CD4-positive, alpha-beta T cell treated with Interferon alpha-2 for 1 hour (primary cell): Measurements from ENCODE around the gene PCSK5.

Source experiments
- DNase-seq, 2 donors: peaks; one replicate each; pipeline ENCODE4 v3.0.0-alpha.2; 2020 to 2022

PCSK5 gene

GRCh38 chr9:76092572-76092971, 202.1 kb downstream of the PCSK5 start:
- DNase-seq = no peak

GRCh38 chr9:76095585-76095984, 205.1 kb downstream of the PCSK5 start:
- DNase-seq = no peak

GRCh38 chr9:76099516-76099915, 209.0 kb downstream of the PCSK5 start:
- no peak for DNase-seq

GRCh38 chr9:76101075-76101474, 210.6 kb downstream of the PCSK5 start:
- no peak for DNase-seq

- no peak for DNase-seq
Observed at GRCh38 chr9:76101491-76101890, 211.0 kb downstream of the PCSK5 start.

- DNase-seq = no peak
Observed at GRCh38 chr9:76101947-76102346, 211.5 kb downstream of the PCSK5 start.

GRCh38 chr9:76103531-76104315, 213.2 kb downstream of the PCSK5 start:
- no peak for DNase-seq

- no peak for DNase-seq
Observed at GRCh38 chr9:76107482-76107881, 217.0 kb downstream of the PCSK5 start.

GRCh38 chr9:76109953-76110352, 219.5 kb downstream of the PCSK5 start:
- DNase-seq = no peak

- no peak for DNase-seq
Observed at GRCh38 chr9:76112151-76112550, 221.7 kb downstream of the PCSK5 start.

- DNase-seq = no peak
Observed at GRCh38 chr9:76114144-76114543, 223.7 kb downstream of the PCSK5 start.

- no peak for DNase-seq
Observed at GRCh38 chr9:76115396-76115795, 224.9 kb downstream of the PCSK5 start.

GRCh38 chr9:76115982-76116646, 225.6 kb downstream of the PCSK5 start:
- no peak for DNase-seq

GRCh38 chr9:76116913-76117312, 226.4 kb downstream of the PCSK5 start:
- no peak for DNase-seq

GRCh38 chr9:76127637-76128036, 237.2 kb downstream of the PCSK5 start:
- DNase-seq = no peak

GRCh38 chr9:76135902-76136301, 245.4 kb downstream of the PCSK5 start:
- DNase-seq = no peak

- no peak for DNase-seq
Observed at GRCh38 chr9:76136986-76137385, 246.5 kb downstream of the PCSK5 start.

GRCh38 chr9:76137931-76138330, 247.5 kb downstream of the PCSK5 start:
- no peak for DNase-seq

- DNase-seq = no peak
Observed at GRCh38 chr9:76138360-76138759, 247.9 kb downstream of the PCSK5 start.

GRCh38 chr9:76143834-76144233, 253.4 kb downstream of the PCSK5 start:
- no peak for DNase-seq

- DNase-seq = no peak
Observed at GRCh38 chr9:76150013-76150412, 259.5 kb downstream of the PCSK5 start.

- no peak for DNase-seq
Observed at GRCh38 chr9:76151267-76151666, 260.8 kb downstream of the PCSK5 start.

GRCh38 chr9:76153339-76153738, 262.9 kb downstream of the PCSK5 start:
- DNase-seq = no peak

GRCh38 chr9:76153902-76154629, 263.6 kb downstream of the PCSK5 start:
- DNase-seq = no peak
